ENCODE data around the gene CTSW. TPM values are rescaled to one million over a fixed set of nuclear protein-coding genes. Genes with fewer than 3 reads are reported as not detected.
A peak's percentile ranks its signal among the peaks of the same experiment; 100 is the strongest.

Gene CTSW
- polyA plus RNA-seq, 1 donor from 2014 or later = not detected

- Histone ChIP-seq H3K79me2 (replicated peaks; ENCODE audit: insufficient read depth, low read length) (peaks cover 17% of the 10 kb centered on the region), H3K36me3 (ENCODE audit: insufficient read depth, low read length) (no peaks in the 10 kb centered on the region), H3K9me3 (ENCODE audit: low read length) (no peaks in the 10 kb centered on the region), H3K27ac (ENCODE audit: low read length) (peak overlapping the region; percentile 28), H3K9me2 (ENCODE audit: insufficient read depth, low read length) (no peaks in the 10 kb centered on the region), H3K4me2 (ENCODE audit: low read length) (no peak overlapping the region), H3K4me3 (ENCODE audit: low read length) (peak overlapping the region; percentile 51), H4K20me1 (ENCODE audit: insufficient read depth) (no peaks in the 10 kb centered on the region), H3K27me3 (ENCODE audit: insufficient read depth, low read depth, low read length) (no peaks in the 10 kb centered on the region), H3F3A (ENCODE audit: insufficient read depth, low read length, poor library complexity, severe bottlenecking) (no peaks in the 10 kb centered on the region), H3K9ac (ENCODE audit: low read length) (peak overlapping the region; percentile 56), H2AFZ (ENCODE audit: low read depth, low read length) (no peak overlapping the region)
- TF ChIP-seq EP300 (conservative IDR thresholded peaks at IDR 0.05; ENCODE audit: poor library complexity, severe bottlenecking) = no peak
- TF ChIP-seq TAF1 (IDR thresholded peaks at IDR 0.05; ENCODE audit: low read depth) = no peak
- TF ChIP-seq MXI1 (conservative IDR thresholded peaks at IDR 0.05; ENCODE audit: poor library complexity, severe bottlenecking) = no peak
- TF ChIP-seq SMC3 (conservative IDR thresholded peaks at IDR 0.05; ENCODE audit: poor library complexity) = no peak
- no peak for TF ChIP-seq RAD21 (conservative IDR thresholded peaks at IDR 0.05)
- TF ChIP-seq EZH2 (IDR thresholded peaks at IDR 0.05; ENCODE audit: borderline replicate concordance, insufficient read depth, low read length, poor library complexity, severe bottlenecking) = no peak
- TF ChIP-seq POLR2AphosphoS5 (IDR thresholded peaks at IDR 0.05) = no peak
- TF ChIP-seq REST (IDR thresholded peaks at IDR 0.05; ENCODE audit: borderline replicate concordance) = no peak
- no peak for TF ChIP-seq CTCF (IDR thresholded peaks at IDR 0.05; ENCODE audit: poor library complexity, severe bottlenecking)
Measured at GRCh38 chr11:65883786-65884715, 4.4 kb downstream of the CTSW start.

- H3K9me3 ChIP-seq (ENCODE audit: low read length) = no peaks in the 10 kb centered on the region
- peaks cover 17% of the 10 kb centered on the region for H3K79me2 ChIP-seq (replicated peaks; ENCODE audit: insufficient read depth, low read length)
- peak overlapping the region; percentile 28 for H3K27ac ChIP-seq (ENCODE audit: low read length)
- H3K36me3 ChIP-seq (ENCODE audit: insufficient read depth, low read length) = no peaks in the 10 kb centered on the region
- peak overlapping the region; percentile 51 for H3K4me3 ChIP-seq (ENCODE audit: low read length)
- no peaks in the 10 kb centered on the region for H4K20me1 ChIP-seq (ENCODE audit: insufficient read depth)
- TF ChIP-seq EZH2 (IDR thresholded peaks at IDR 0.05; ENCODE audit: borderline replicate concordance, insufficient read depth, low read length, poor library complexity, severe bottlenecking) (no peak), TAF1 (IDR thresholded peaks at IDR 0.05; ENCODE audit: low read depth) (no peak), CTCF (IDR thresholded peaks at IDR 0.05; ENCODE audit: poor library complexity, severe bottlenecking) (peak; percentile 99), RAD21 (conservative IDR thresholded peaks at IDR 0.05) (peak; percentile 79), MXI1 (conservative IDR thresholded peaks at IDR 0.05; ENCODE audit: poor library complexity, severe bottlenecking) (no peak), SMC3 (conservative IDR thresholded peaks at IDR 0.05; ENCODE audit: poor library complexity) (peak; percentile 94), REST (IDR thresholded peaks at IDR 0.05; ENCODE audit: borderline replicate concordance) (no peak), POLR2AphosphoS5 (IDR thresholded peaks at IDR 0.05) (peak; percentile 22)
- H3K9ac ChIP-seq (ENCODE audit: low read length) = peak overlapping the region; percentile 56
- H3K27me3 ChIP-seq (ENCODE audit: insufficient read depth, low read depth, low read length) = no peaks in the 10 kb centered on the region
- no peak overlapping the region for H2AFZ ChIP-seq (ENCODE audit: low read depth, low read length)
- H3K9me2 ChIP-seq (ENCODE audit: insufficient read depth, low read length) = no peaks in the 10 kb centered on the region
- no peaks in the 10 kb centered on the region for H3F3A ChIP-seq (ENCODE audit: insufficient read depth, low read length, poor library complexity, severe bottlenecking)
- no peak overlapping the region for H3K4me2 ChIP-seq (ENCODE audit: low read length)
Measured at GRCh38 chr11:65884716-65885092, 5.1 kb downstream of the CTSW start.

Measured in neural cell (in vitro differentiated cells).